Natural killer cell (primary cell): ENCODE results near the gene KRIT1. TPM values are rescaled to one million over a fixed set of nuclear protein-coding genes. Genes with fewer than 3 reads are reported as not detected.
"Not testable (repeated sequence)": the region's sequence is repeated elsewhere in the genome, so short reads cannot be mapped to it uniquely, and the experiment has no call there.

Experiments
- ATAC-seq, 3 donors: fragments of 150-1000 bp in 2 of 3; fragments of 200-7000 bp in 1 of 3; cut with Tn5 transposase; 1 replicate in 1 of 3; 2 replicates in 2 of 3; pipeline ENCODE4 v1.10.0; 2021; ENCODE audit warnings: mild to moderate bottlenecking in 2 of 3, moderate library complexity in 2 of 3
- DNase-seq, 2 donors: peaks; one replicate each; pipeline versions ENCODE4 v3.0.0 to v3.0.0-alpha.2; 2013 to 2021; ENCODE audit warnings: mixed read lengths in 1 of 2
- H3K27ac ChIP-seq: one replicate; pipeline ENCODE4 v1.5.1; 2013; ENCODE audit warnings: mild to moderate bottlenecking, low read length
- H3K27me3 ChIP-seq: one replicate; pipeline ENCODE4 v1.6.1; 2013; ENCODE audit warnings: low read length; ENCODE audit not compliant: control insufficient read depth, insufficient read depth
- H3K36me3 ChIP-seq: one replicate; pipeline ENCODE4 v1.6.1; 2013; ENCODE audit warnings: low read length; ENCODE audit not compliant: control insufficient read depth, insufficient read depth
- H3K4me1 ChIP-seq: one replicate; pipeline ENCODE4 v1.6.1; 2013; ENCODE audit warnings: low read length; ENCODE audit not compliant: control insufficient read depth, insufficient read depth
- H3K4me3 ChIP-seq: one replicate; pipeline ENCODE4 v1.5.1; 2013; ENCODE audit warnings: low read length
- H3K9me3 ChIP-seq: one replicate; pipeline ENCODE4 v1.6.1; 2013; ENCODE audit warnings: low read length; ENCODE audit not compliant: control insufficient read depth, insufficient read depth
- H3K27ac Mint-ChIP-seq, 2 donors: one replicate each; pipeline ENCODE4 v1.8.0; 2022; ENCODE audit warnings: mild to moderate bottlenecking in 2 of 2, mixed read lengths in 2 of 2, moderate library complexity in 1 of 2
- H3K27me3 Mint-ChIP-seq, 2 donors: one replicate each; pipeline ENCODE4 v1.8.0; 2022; ENCODE audit warnings: low read depth in 2 of 2, mixed read lengths in 2 of 2
- H3K36me3 Mint-ChIP-seq: one replicate; pipeline ENCODE4 v1.8.0; 2022; ENCODE audit warnings: mixed read lengths
- H3K4me1 Mint-ChIP-seq, 2 donors: one replicate each; pipeline ENCODE4 v1.8.0; 2022; ENCODE audit warnings: mixed read lengths in 2 of 2
- H3K4me3 Mint-ChIP-seq: one replicate; pipeline ENCODE4 v1.8.0; 2022; ENCODE audit warnings: mild to moderate bottlenecking, moderate library complexity, mixed read lengths
- H3K9me3 Mint-ChIP-seq, 2 donors: one replicate each; pipeline ENCODE4 v1.8.0; 2022; ENCODE audit warnings: mixed read lengths in 2 of 2
- CTCF ChIP-seq: fragments of 200-600 bp; IDR thresholded peaks from one replicate; pipeline ENCODE4 v1.8.0; 2022; ENCODE audit warnings: antibody characterized with exemption
- WGBS: methylation state at CpG from one replicate; pipeline ENCODE4 v1.1.7; 2013; ENCODE audit warnings: missing lambda C conversion rate; ENCODE audit not compliant: insufficient coverage; 5-methylcytosine and 5-hydroxymethylcytosine counted together
- intact Hi-C: fragments of 100-400 bp; cut with micrococcal nuclease; formaldehyde crosslinking; loops from one replicate; pipeline ENCODE4 v1.14.2; 2022
- total RNA-seq, 4 donors: library from RNA; stranded (reverse); fragments of 120-200 nt in 1 of 4; gene quantifications; one replicate each; pipeline versions ENCODE4 v1.2.3 to v1.2.4, GENCODE V29; 2013 to 2022

KRIT1 gene
- total RNA-seq, 3 donors from 2014 or later (not counting 1 experiment from before 2014, with no cell fraction given): 55.4 to 76.7 (median 62.6) TPM

GRCh38 chr7:92260248-92260781 is 14.6 kb upstream of the KRIT1 start:
- H3K4me1 Mint-ChIP-seq: peaks cover 24 to 34% of the 10 kb centered on the region in 2 donors
- no peaks in the 10 kb centered on the region for H3K36me3 Mint-ChIP-seq
- ATAC-seq (no peak), DNase-seq (no peak)
- Histone ChIP-seq H3K36me3 (no peaks in the 10 kb centered on the region), H3K27ac (no peak overlapping the region), H3K4me3 (no peak overlapping the region), H3K4me1 (no peaks in the 10 kb centered on the region), H3K27me3 (no peaks in the 10 kb centered on the region), H3K9me3 (no peaks in the 10 kb centered on the region)
- H3K9me3 Mint-ChIP-seq: no peaks in the 10 kb centered on the region
- intact Hi-C loops: no loop called here
- no peaks in the 10 kb centered on the region for H3K27me3 Mint-ChIP-seq
- 88% methylated on average over 7 of the region's 7 CpGs for WGBS
- no peak overlapping the region for H3K4me3 Mint-ChIP-seq
- TF ChIP-seq CTCF: no peak
- H3K27ac Mint-ChIP-seq: peak overlapping the region in 1 of 2 donors; percentile 14

GRCh38 chr7:92259610-92260247 is 14.0 kb upstream of the KRIT1 start:
- 57% methylated on average over 2 of the region's 2 CpGs for WGBS
- Mint-ChIP-seq H3K27me3 (no peaks in the 10 kb centered on the region), H3K9me3 (peaks cover 0 to 3% of the 10 kb centered on the region in 2 donors), H3K36me3 (no peaks in the 10 kb centered on the region), H3K4me3 (no peak overlapping the region), H3K4me1 (peaks cover 30 to 40% of the 10 kb centered on the region in 2 donors), H3K27ac (peak overlapping the region in 1 of 2 donors; percentile 14)
- intact Hi-C loops: no loop called here
- no peak for TF ChIP-seq CTCF
- Histone ChIP-seq H3K27ac (no peak overlapping the region), H3K4me3 (no peak overlapping the region), H3K9me3 (no peaks in the 10 kb centered on the region), H3K4me1 (no peaks in the 10 kb centered on the region), H3K36me3 (no peaks in the 10 kb centered on the region), H3K27me3 (no peaks in the 10 kb centered on the region)
- ATAC-seq (no peak), DNase-seq (no peak)

GRCh38 chr7:92259062-92259461 is 13.3 kb upstream of the KRIT1 start:
- H3K4me3 ChIP-seq: no peak overlapping the region
- no peak overlapping the region for H3K4me3 Mint-ChIP-seq
- peaks cover 31 to 40% of the 10 kb centered on the region in 2 donors for H3K4me1 Mint-ChIP-seq
- no peaks in the 10 kb centered on the region for H3K9me3 ChIP-seq
- intact Hi-C loops: no loop called here
- H3K27ac Mint-ChIP-seq: no peak overlapping the region
- no peak for TF ChIP-seq CTCF
- no peaks in the 10 kb centered on the region for H3K27me3 ChIP-seq
- H3K27me3 Mint-ChIP-seq: no peaks in the 10 kb centered on the region
- WGBS: 98% methylated on average over 4 of the region's 4 CpGs
- no peaks in the 10 kb centered on the region for H3K4me1 ChIP-seq
- no peaks in the 10 kb centered on the region for H3K36me3 ChIP-seq
- ATAC-seq (no peak), DNase-seq (no peak)
- H3K9me3 Mint-ChIP-seq: peaks cover 0 to 3% of the 10 kb centered on the region in 2 donors
- H3K36me3 Mint-ChIP-seq: no peaks in the 10 kb centered on the region
- H3K27ac ChIP-seq: no peak overlapping the region

GRCh38 chr7:92255308-92255707 is 9.6 kb upstream of the KRIT1 start:
- no peaks in the 10 kb centered on the region for H3K27me3 Mint-ChIP-seq
- H3K4me1 Mint-ChIP-seq: peaks cover 41 to 45% of the 10 kb centered on the region in 2 donors
- no peaks in the 10 kb centered on the region for H3K36me3 Mint-ChIP-seq
- Histone ChIP-seq H3K36me3 (no peaks in the 10 kb centered on the region), H3K27ac (no peak overlapping the region), H3K9me3 (no peaks in the 10 kb centered on the region), H3K4me1 (no peaks in the 10 kb centered on the region), H3K27me3 (no peaks in the 10 kb centered on the region), H3K4me3 (no peak overlapping the region)
- peaks cover 0 to 3% of the 10 kb centered on the region in 2 donors for H3K9me3 Mint-ChIP-seq
- TF ChIP-seq CTCF: no peak
- intact Hi-C loops: no loop called here
- DNase-seq: no peak
- 99% methylated on average over 4 of the region's 4 CpGs for WGBS
- no peak overlapping the region for H3K4me3 Mint-ChIP-seq
- no peak for ATAC-seq
- H3K27ac Mint-ChIP-seq: no peak overlapping the region

GRCh38 chr7:92254800-92255199 is 9.1 kb upstream of the KRIT1 start:
- not testable (repeated sequence) for DNase-seq, H3K27ac Mint-ChIP-seq
- H3K4me1 Mint-ChIP-seq: peaks cover 36 to 40% of the 10 kb centered on the region in 2 donors

More at GRCh38 chr7:92254800-92255199, 9.1 kb upstream of the KRIT1 start:
- H3K4me3 Mint-ChIP-seq, H3K4me1 ChIP-seq, H3K36me3 ChIP-seq, H3K9me3 ChIP-seq, intact Hi-C loops, H3K4me3 ChIP-seq, H3K36me3 Mint-ChIP-seq, H3K27me3 ChIP-seq, H3K27me3 Mint-ChIP-seq, ATAC-seq, H3K9me3 Mint-ChIP-seq, H3K27ac ChIP-seq: not testable (repeated sequence)
- WGBS: no CpG with 5 or more reads among the region's 1 CpG
